HepG2 (cell line): Measurements from ENCODE around the gene FAM170B. TPM values are rescaled to one million over a fixed set of nuclear protein-coding genes. Genes with fewer than 3 reads are reported as not detected.

ENCODE experiments used
- ATAC-seq: fragments of 200-7000 bp; cut with Tn5 transposase; 3 replicates; pipeline ENCODE4 v1.9.1; 2020; ENCODE audit warnings: mild to moderate bottlenecking, moderate library complexity
- BruUV-seq: library from RNA; stranded (reverse); fragments of 400-500 nt; replicated peaks from 2 replicates; lab custom pipeline; 2021; lab: Mats Ljungman, UMichigan
- CTCF ChIA-PET: fragments of 300-600 bp; formaldehyde crosslinking; extraction: SDS; loops from one replicate; lab custom pipeline; 2021; ENCODE audit warnings: low total read pairs, inconsistent platforms, low intra/inter-chr PET ratio; lab: Yijun Ruan, JAX
- POLR2A ChIA-PET: fragments of 350-600 bp; sonication (Branson Sonifier 250); formaldehyde crosslinking; loops from one replicate; lab custom pipeline; 2020; ENCODE audit warnings: antibody characterized with exemption, inconsistent platforms; lab: Yijun Ruan, JAX
- DNase-seq: peaks from one replicate; pipeline ENCODE4 v3.0.0-alpha.2; 2015; ENCODE audit warnings: low spot score
- FAIRE-seq: peaks from 3 replicates; lab custom pipeline; 2011; peaks lifted over from hg19 to GRCh38; lab: Jason Lieb, UNC
- H2AFZ ChIP-seq: one replicate; pipeline ENCODE4 v1.6.1; 2011; ENCODE audit warnings: low read length, inconsistent platforms
- H3K27ac ChIP-seq: fragments of 300-600 bp; 3 replicates; pipeline ENCODE4 v1.8.0; 2011; ENCODE audit warnings: mixed run types, mild to moderate bottlenecking, mixed read lengths, low read length, inconsistent platforms; ENCODE audit not compliant: insufficient read depth; ENCODE audit errors: extremely low read length
- H3K27me3 ChIP-seq, 2 experiments: fragments of 200-600 bp in 1 of 2; 2 replicates in 1 of 2; 3 replicates in 1 of 2; pipeline versions ENCODE4 v1.6.0 to v1.8.0; 2011; ENCODE audit warnings: low read length in 2 of 2, mild to moderate bottlenecking in 2 of 2, moderate library complexity in 2 of 2, inconsistent platforms in 1 of 2; ENCODE audit not compliant: insufficient read depth in 2 of 2, control insufficient read depth in 1 of 2
- H3K36me3 ChIP-seq, 2 experiments: fragments of 200-600 bp in 1 of 2; replicated peaks in 1 of 2; 2 replicates in 1 of 2; 3 replicates in 1 of 2; pipeline versions ENCODE4 v1.5.1 to v1.8.0; 2011; ENCODE audit warnings: low read length in 2 of 2, inconsistent platforms in 1 of 2; ENCODE audit not compliant: insufficient read depth in 2 of 2, control insufficient read depth in 1 of 2
- H3K4me1 ChIP-seq: 2 replicates; pipeline ENCODE4 v1.5.1; 2012; ENCODE audit warnings: low read length, inconsistent platforms; ENCODE audit not compliant: insufficient read depth
- H3K4me2 ChIP-seq: 2 replicates; pipeline ENCODE4 v1.6.0; 2011; ENCODE audit warnings: low read depth, low read length, inconsistent platforms
- H3K4me3 ChIP-seq, 3 experiments: fragments of 200-600 bp in 1 of 3; sonication (generic), shearing (Covaris generic) in 1 of 3; replicated peaks in 1 of 3; 2 replicates each; pipeline ENCODE4 v1.5.1; 2011 to 2016; ENCODE audit warnings: low read length in 3 of 3, inconsistent platforms in 2 of 3, low read depth in 2 of 3, mild to moderate bottlenecking in 2 of 3, control low read depth in 1 of 3, mixed read lengths in 1 of 3; ENCODE audit not compliant: insufficient read depth in 1 of 3
- H3K79me2 ChIP-seq: one replicate; pipeline ENCODE4 v1.6.1; 2011; ENCODE audit warnings: low read length, inconsistent platforms; ENCODE audit not compliant: insufficient read depth
- H3K9ac ChIP-seq: 2 replicates; pipeline ENCODE4 v1.6.0; 2011; ENCODE audit warnings: mild to moderate bottlenecking, low read depth, low read length, inconsistent platforms; ENCODE audit not compliant: insufficient read depth
- H3K9me3 ChIP-seq: 2 replicates; pipeline ENCODE4 v1.5.1; 2012; ENCODE audit warnings: mild to moderate bottlenecking, low read length
- H4K20me1 ChIP-seq: 2 replicates; pipeline ENCODE4 v1.6.0; 2011; ENCODE audit warnings: inconsistent platforms, mild to moderate bottlenecking, low read length, moderate library complexity; ENCODE audit not compliant: insufficient read depth
- ARHGAP35 ChIP-seq: sonication (generic); formaldehyde crosslinking; IDR thresholded peaks from 2 replicates; pipeline ENCODE4 v1.9.0; 2022; ENCODE audit warnings: mild to moderate bottlenecking, inconsistent platforms, moderate library complexity, missing genetic modification reagents, borderline replicate concordance
- CEBPB ChIP-seq: IDR thresholded peaks from 2 replicates; pipeline ENCODE4 v1.6.1; 2011; ENCODE audit warnings: low read depth, low read length, improper control_type of control experiment, borderline replicate concordance
- NRL ChIP-seq: sonication (generic); formaldehyde crosslinking; IDR thresholded peaks from 2 replicates; pipeline ENCODE4 v1.5.0; 2020; ENCODE audit warnings: missing genetic modification reagents, mild to moderate bottlenecking, moderate library complexity, borderline replicate concordance
- SRSF4 ChIP-seq: fragments of 200-400 bp; formaldehyde crosslinking; IDR thresholded peaks from one replicate; pipeline ENCODE4 v1.6.1; 2018; ENCODE audit warnings: mild to moderate bottlenecking, low read depth, low read length, moderate library complexity; ENCODE audit not compliant: poor library complexity, severe bottlenecking
- ZNF282 ChIP-seq: fragments of 450-650 bp; IDR thresholded peaks from 2 replicates; pipeline ENCODE4 v1.6.1; 2018; ENCODE audit not compliant: partially characterized antibody
- ZNF615 ChIP-seq: sonication (generic); formaldehyde crosslinking; IDR thresholded peaks from 2 replicates; pipeline ENCODE4 v1.5.0; 2020; ENCODE audit warnings: mild to moderate bottlenecking, missing genetic modification reagents, borderline replicate concordance
- ZNF777 ChIP-seq: sonication (generic); formaldehyde crosslinking; IDR thresholded peaks from 2 replicates; pipeline ENCODE4 v1.4.0; 2020; ENCODE audit warnings: missing genetic modification reagents
- ZNF816 ChIP-seq: sonication (generic); formaldehyde crosslinking; IDR thresholded peaks from 2 replicates; pipeline ENCODE4 v1.8.0; 2022; ENCODE audit warnings: missing genetic modification reagents, mild to moderate bottlenecking, borderline replicate concordance
- WGBS: methylation state at CpG from one replicate; pipeline ENCODE4 v1.1.6; 2017; ENCODE audit warnings: low lambda C conversion rate; 5-methylcytosine and 5-hydroxymethylcytosine counted together
- in situ Hi-C: cut with HindIII; loops from 2 replicates; pipeline ENCODE4 v1.10.0; 2017; ENCODE audit warnings: low pct_unique_long_range_greater_than_20kb; ENCODE audit not compliant: extremely low pct_ligation_motif_present
- intact Hi-C: fragments of 100-400 bp; cut with micrococcal nuclease; formaldehyde crosslinking; loops from one replicate; pipeline ENCODE4 v1.10.0; 2022; ENCODE audit not compliant: unreplicated experiment
- polyA plus RNA-seq, 8 experiments: library from polyadenylated mRNA; depleted of rRNA in 3 of 8; stranded (reverse) in 7 of 8; unstranded in 1 of 8; fragments of >200 nt; fragmentation: Illumina TruSeq in 4 of 8; extraction: Trizol in 4 of 8; gene quantifications; 2 replicates each; pipeline versions ENCODE4 v1.2.1 to v1.2.3, GENCODE V29; 2011 to 2016; ENCODE audit warnings: low read depth in 4 of 8, missing spikeins in 1 of 8, mixed read lengths in 1 of 8; ENCODE audit not compliant: insufficient read depth in 1 of 8
- total RNA-seq, 5 experiments: library from RNA; depleted of rRNA; stranded (reverse); fragments of >200 nt; fragmentation: Illumina TruSeq; extraction: Trizol; gene quantifications; 2 replicates each; pipeline ENCODE4 v1.2.3, GENCODE V29; 2016; ENCODE audit warnings: low read depth in 1 of 5
- TF ChIP-seq, protein P1 (sequence below): sonication (generic); formaldehyde crosslinking; IDR thresholded peaks from 2 replicates; pipeline ENCODE4 v1.9.0; 2021; ENCODE audit warnings: missing genetic modification reagents, borderline replicate concordance
- TF ChIP-seq, protein P2 (sequence below): sonication (generic); formaldehyde crosslinking; IDR thresholded peaks from 2 replicates; pipeline ENCODE4 v1.5.1; 2020; ENCODE audit warnings: missing genetic modification reagents, mild to moderate bottlenecking, borderline replicate concordance
- TF ChIP-seq, protein P3 (sequence below): sonication (generic); formaldehyde crosslinking; IDR thresholded peaks from 2 replicates; pipeline ENCODE4 v1.5.0; 2020; ENCODE audit warnings: missing genetic modification reagents, mild to moderate bottlenecking, borderline replicate concordance
- TF ChIP-seq, protein P4 (sequence below): sonication (generic); formaldehyde crosslinking; IDR thresholded peaks from 2 replicates; pipeline ENCODE4 v1.4.0; 2020; ENCODE audit warnings: missing genetic modification reagents, borderline replicate concordance

FAM170B gene
- total and polyA plus RNA-seq, 2 of the 13 experiments (the other 11 are each of a cell fraction or from before 2014, with no cell fraction given) = not detected

DNA sequence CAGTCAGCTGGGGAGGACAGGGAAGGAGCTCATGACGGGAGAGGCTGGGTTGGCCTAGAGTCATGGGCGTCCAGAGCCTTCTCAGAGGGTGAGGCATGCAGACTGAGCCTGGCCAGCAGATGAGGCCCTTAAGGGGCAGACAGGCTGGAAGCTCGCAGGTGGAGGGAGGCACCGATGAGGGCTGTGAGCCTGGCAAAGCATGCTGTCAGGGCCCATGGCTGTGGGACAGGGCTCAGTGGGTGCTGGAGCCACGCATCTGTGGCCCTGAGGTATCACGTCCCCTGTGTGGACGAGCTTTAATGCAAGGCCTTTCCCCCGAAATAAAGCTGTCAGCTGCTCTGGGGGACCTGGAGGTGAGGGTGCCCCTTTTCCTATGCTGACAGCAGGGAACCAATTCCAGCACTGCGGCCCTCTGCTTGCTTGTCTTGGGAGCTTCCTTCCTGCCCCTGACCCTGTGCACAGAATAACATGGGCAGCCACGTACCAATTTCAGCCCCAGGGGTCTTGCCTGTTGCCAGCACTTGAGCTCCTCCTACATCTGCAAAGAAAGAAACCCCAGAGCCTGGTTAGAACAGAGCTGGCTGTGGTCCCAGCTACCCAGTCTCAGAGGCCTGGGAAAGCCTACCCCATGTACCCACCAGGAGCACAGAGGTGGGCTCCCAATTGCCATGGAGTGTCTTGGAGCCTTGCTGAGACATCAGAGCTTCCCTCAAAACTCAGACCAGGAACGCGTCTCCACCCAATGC is 33.8 kb upstream of the FAM170B start:
- Histone ChIP-seq H4K20me1 (no peaks in the 10 kb centered on the region), H3K9me3 (no peaks in the 10 kb centered on the region), H3K79me2 (no peaks in the 10 kb centered on the region), H3K4me2 (no peak overlapping the region), H3K4me3 (no peak overlapping the region), H3K9ac (no peak overlapping the region), H2AFZ (no peak overlapping the region), H3K36me3 (no peaks in the 10 kb centered on the region), H3K27me3 (peaks cover 0 to 2% of the 10 kb centered on the region in 2 experiments; a peak in 2 of 5 replicates), H3K4me1 (no peaks in the 10 kb centered on the region), H3K27ac (no peak overlapping the region)
- in situ Hi-C loops = loop anchor here (5.0 to 10.0 kb wide), 3 partner anchors 190 to 513 kb away; no protein-coding TSS in a partner anchor
- FAIRE-seq (no peak), ATAC-seq (no peak), DNase-seq (no peak)
- ChIA-PET POLR2A (no interaction called here), CTCF (no interaction called here)
- intact Hi-C loops = no loop called here
- BruUV-seq = no TSS peak
- 7% methylated on average over 3 of the region's 12 CpGs for WGBS
- TF ChIP-seq ZNF777 (CRISPR knock-in tag) (no peak), ZNF615 (no peak), NRL (CRISPR knock-in tag) (no peak), ZNF816 (CRISPR knock-in tag) (no peak), SRSF4 (no peak), ARHGAP35 (CRISPR knock-in tag) (no peak), ZNF282 (no peak), CEBPB (no peak)
- TF ChIP-seq, protein P1, sequence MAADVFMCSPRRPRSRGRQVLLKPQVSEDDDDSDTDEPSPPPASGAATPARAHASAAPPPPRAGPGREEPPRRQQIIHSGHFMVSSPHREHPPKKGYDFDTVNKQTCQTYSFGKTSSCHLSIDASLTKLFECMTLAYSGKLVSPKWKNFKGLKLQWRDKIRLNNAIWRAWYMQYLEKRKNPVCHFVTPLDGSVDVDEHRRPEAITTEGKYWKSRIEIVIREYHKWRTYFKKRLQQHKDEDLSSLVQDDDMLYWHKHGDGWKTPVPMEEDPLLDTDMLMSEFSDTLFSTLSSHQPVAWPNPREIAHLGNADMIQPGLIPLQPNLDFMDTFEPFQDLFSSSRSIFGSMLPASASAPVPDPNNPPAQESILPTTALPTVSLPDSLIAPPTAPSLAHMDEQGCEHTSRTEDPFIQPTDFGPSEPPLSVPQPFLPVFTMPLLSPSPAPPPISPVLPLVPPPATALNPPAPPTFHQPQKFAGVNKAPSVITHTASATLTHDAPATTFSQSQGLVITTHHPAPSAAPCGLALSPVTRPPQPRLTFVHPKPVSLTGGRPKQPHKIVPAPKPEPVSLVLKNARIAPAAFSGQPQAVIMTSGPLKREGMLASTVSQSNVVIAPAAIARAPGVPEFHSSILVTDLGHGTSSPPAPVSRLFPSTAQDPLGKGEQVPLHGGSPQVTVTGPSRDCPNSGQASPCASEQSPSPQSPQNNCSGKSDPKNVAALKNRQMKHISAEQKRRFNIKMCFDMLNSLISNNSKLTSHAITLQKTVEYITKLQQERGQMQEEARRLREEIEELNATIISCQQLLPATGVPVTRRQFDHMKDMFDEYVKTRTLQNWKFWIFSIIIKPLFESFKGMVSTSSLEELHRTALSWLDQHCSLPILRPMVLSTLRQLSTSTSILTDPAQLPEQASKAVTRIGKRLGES (CRISPR knock-in tag) = no peak
- TF ChIP-seq, protein P2, sequence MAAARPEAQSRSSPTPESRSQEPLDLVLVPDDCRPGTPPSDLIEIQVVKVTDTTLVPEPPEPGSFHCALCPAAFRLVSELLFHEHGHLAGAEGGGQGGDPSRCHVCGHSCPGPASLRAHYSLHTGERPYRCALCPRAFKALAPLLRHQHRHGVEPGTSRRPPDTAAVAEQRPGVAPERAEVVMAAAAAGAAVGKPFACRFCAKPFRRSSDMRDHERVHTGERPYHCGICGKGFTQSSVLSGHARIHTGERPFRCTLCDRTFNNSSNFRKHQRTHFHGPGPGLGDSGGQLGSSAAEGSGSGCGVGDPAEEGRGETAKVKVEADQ (CRISPR knock-in tag) = no peak
- TF ChIP-seq, protein P3, sequence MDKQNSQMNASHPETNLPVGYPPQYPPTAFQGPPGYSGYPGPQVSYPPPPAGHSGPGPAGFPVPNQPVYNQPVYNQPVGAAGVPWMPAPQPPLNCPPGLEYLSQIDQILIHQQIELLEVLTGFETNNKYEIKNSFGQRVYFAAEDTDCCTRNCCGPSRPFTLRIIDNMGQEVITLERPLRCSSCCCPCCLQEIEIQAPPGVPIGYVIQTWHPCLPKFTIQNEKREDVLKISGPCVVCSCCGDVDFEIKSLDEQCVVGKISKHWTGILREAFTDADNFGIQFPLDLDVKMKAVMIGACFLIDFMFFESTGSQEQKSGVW (CRISPR knock-in tag) = no peak
- TF ChIP-seq, protein P4, sequence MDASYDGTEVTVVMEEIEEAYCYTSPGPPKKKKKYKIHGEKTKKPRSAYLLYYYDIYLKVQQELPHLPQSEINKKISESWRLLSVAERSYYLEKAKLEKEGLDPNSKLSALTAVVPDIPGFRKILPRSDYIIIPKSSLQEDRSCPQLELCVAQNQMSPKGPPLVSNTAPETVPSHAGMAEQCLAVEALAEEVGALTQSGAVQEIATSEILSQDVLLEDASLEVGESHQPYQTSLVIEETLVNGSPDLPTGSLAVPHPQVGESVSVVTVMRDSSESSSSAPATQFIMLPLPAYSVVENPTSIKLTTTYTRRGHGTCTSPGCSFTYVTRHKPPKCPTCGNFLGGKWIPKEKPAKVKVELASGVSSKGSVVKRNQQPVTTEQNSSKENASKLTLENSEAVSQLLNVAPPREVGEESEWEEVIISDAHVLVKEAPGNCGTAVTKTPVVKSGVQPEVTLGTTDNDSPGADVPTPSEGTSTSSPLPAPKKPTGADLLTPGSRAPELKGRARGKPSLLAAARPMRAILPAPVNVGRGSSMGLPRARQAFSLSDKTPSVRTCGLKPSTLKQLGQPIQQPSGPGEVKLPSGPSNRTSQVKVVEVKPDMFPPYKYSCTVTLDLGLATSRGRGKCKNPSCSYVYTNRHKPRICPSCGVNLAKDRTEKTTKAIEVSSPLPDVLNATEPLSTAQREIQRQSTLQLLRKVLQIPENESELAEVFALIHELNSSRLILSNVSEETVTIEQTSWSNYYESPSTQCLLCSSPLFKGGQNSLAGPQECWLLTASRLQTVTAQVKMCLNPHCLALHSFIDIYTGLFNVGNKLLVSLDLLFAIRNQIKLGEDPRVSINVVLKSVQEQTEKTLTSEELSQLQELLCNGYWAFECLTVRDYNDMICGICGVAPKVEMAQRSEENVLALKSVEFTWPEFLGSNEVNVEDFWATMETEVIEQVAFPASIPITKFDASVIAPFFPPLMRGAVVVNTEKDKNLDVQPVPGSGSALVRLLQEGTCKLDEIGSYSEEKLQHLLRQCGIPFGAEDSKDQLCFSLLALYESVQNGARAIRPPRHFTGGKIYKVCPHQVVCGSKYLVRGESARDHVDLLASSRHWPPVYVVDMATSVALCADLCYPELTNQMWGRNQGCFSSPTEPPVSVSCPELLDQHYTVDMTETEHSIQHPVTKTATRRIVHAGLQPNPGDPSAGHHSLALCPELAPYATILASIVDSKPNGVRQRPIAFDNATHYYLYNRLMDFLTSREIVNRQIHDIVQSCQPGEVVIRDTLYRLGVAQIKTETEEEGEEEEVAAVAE (CRISPR knock-in tag) = no peak
- TF ChIP-seq, all 625 proteins: peak for 0
